Endothelial cell of umbilical vein (primary cell): Measurements from ENCODE around the gene INSRR. TPM values are rescaled to one million over a fixed set of nuclear protein-coding genes. Genes with fewer than 3 reads are reported as not detected.

Experiments used
- BruUV-seq: library from RNA; stranded (reverse); fragments of 400-500 nt; replicated peaks from 2 replicates; lab custom pipeline; 2021; lab: Mats Ljungman, UMichigan
- CTCF ChIA-PET: fragments of 300-600, 350-600 bp; sonication (Branson Sonifier 250); formaldehyde crosslinking; loops from one replicate; lab custom pipeline; 2021; ENCODE audit warnings: antibody characterized with exemption, inconsistent platforms; lab: Charles Lee
- POLR2A ChIA-PET: fragments of 300-600, 350-600 bp; sonication (Branson Sonifier 250); formaldehyde crosslinking; loops from one replicate; lab custom pipeline; 2021; ENCODE audit warnings: antibody characterized with exemption, inconsistent platforms; lab: Charles Lee
- DNase-seq: peaks from one replicate; pipeline ENCODE4 v3.0.0-alpha.2; 2011; ENCODE audit warnings: low read depth, low spot score
- FAIRE-seq: peaks from 2 replicates; lab custom pipeline; 2011; peaks lifted over from hg19 to GRCh38; lab: Jason Lieb, UNC
- H2AFZ ChIP-seq: 2 replicates; pipeline ENCODE4 v1.6.0; 2012; ENCODE audit warnings: low read depth, low read length, control low read depth, inconsistent platforms
- H3K27ac ChIP-seq: 2 replicates; pipeline ENCODE4 v1.5.1; 2011; ENCODE audit warnings: low read depth, mild to moderate bottlenecking, control low read depth, low read length, moderate library complexity; ENCODE audit not compliant: insufficient read depth
- H3K27me3 ChIP-seq, 2 experiments: 2 replicates each; pipeline versions ENCODE4 v1.6.0 to v1.6.1; 2011; ENCODE audit warnings: low read length in 2 of 2, mixed read lengths in 1 of 2; ENCODE audit not compliant: control insufficient read depth in 2 of 2, insufficient read depth in 2 of 2
- H3K36me3 ChIP-seq, 2 experiments: 2 replicates in 1 of 2; 3 replicates in 1 of 2; pipeline ENCODE4 v1.5.1; 2011; ENCODE audit warnings: low read length in 2 of 2, mild to moderate bottlenecking in 1 of 2, moderate library complexity in 1 of 2; ENCODE audit not compliant: control insufficient read depth in 2 of 2, insufficient read depth in 2 of 2; ENCODE audit errors: extremely low read depth in 1 of 2
- H3K4me1 ChIP-seq: 3 replicates; pipeline ENCODE4 v1.5.1; 2011; ENCODE audit warnings: mild to moderate bottlenecking, low read length; ENCODE audit not compliant: control insufficient read depth, insufficient read depth; ENCODE audit errors: extremely low read depth
- H3K4me2 ChIP-seq: 2 replicates; pipeline ENCODE4 v1.6.1; 2011; ENCODE audit warnings: low read length, control low read depth, mixed read lengths; ENCODE audit not compliant: insufficient read depth
- H3K4me3 ChIP-seq, 3 experiments: fragments of 200-600 bp in 1 of 3; sonication (generic), shearing (Covaris generic) in 1 of 3; replicated peaks in 1 of 3; 2 replicates each; pipeline ENCODE4 v1.5.1; 2011 to 2016; ENCODE audit warnings: control low read depth in 3 of 3, low read length in 3 of 3, mild to moderate bottlenecking in 2 of 3, inconsistent platforms in 1 of 3, low read depth in 1 of 3, moderate library complexity in 1 of 3; ENCODE audit not compliant: insufficient read depth in 1 of 3
- H3K79me2 ChIP-seq: 2 replicates; pipeline ENCODE4 v1.6.0; 2012; ENCODE audit warnings: low read length, inconsistent platforms; ENCODE audit not compliant: control insufficient read depth, insufficient read depth
- H3K9ac ChIP-seq: replicated peaks from 2 replicates; pipeline ENCODE3; 2011; ENCODE audit warnings: low read length, control low read depth; ENCODE audit not compliant: insufficient read depth; ENCODE audit errors: extremely low read depth
- H3K9me1 ChIP-seq: replicated peaks from 3 replicates; pipeline ENCODE4 v1.6.0; 2011; ENCODE audit warnings: mild to moderate bottlenecking, low read length; ENCODE audit not compliant: control insufficient read depth, insufficient read depth; ENCODE audit errors: extremely low read depth
- H3K9me3 ChIP-seq: replicated peaks from 2 replicates; pipeline ENCODE4 v1.5.1; 2012; ENCODE audit warnings: low read length, inconsistent platforms; ENCODE audit not compliant: control insufficient read depth, insufficient read depth
- H4K20me1 ChIP-seq: replicated peaks from 2 replicates; pipeline ENCODE3; 2011; ENCODE audit warnings: mild to moderate bottlenecking, low read length; ENCODE audit not compliant: control insufficient read depth, insufficient read depth; ENCODE audit errors: extremely low read depth
- CTCF ChIP-seq, 2 donors: IDR thresholded peaks; 1 replicate in 1 of 2; 2 replicates in 1 of 2; pipeline ENCODE4 v1.5.1; 2011; ENCODE audit warnings: low read length in 2 of 2, mild to moderate bottlenecking in 2 of 2, moderate library complexity in 2 of 2, control low read depth in 1 of 2, inconsistent platforms in 1 of 2, low read depth in 1 of 2; ENCODE audit not compliant: insufficient read depth in 1 of 2; ENCODE audit errors: extremely low read depth in 1 of 2
- EZH2 ChIP-seq: IDR thresholded peaks from 2 replicates; pipeline ENCODE4 v1.6.1; 2012; ENCODE audit warnings: borderline replicate concordance, low read depth, mild to moderate bottlenecking, moderate library complexity, low read length, inconsistent platforms; ENCODE audit not compliant: severe bottlenecking
- FOS ChIP-seq: IDR thresholded peaks from 2 replicates; pipeline ENCODE4 v1.6.1; 2011; ENCODE audit warnings: mild to moderate bottlenecking, low read length, moderate library complexity, borderline replicate concordance; ENCODE audit not compliant: insufficient read depth
- GATA2 ChIP-seq: IDR thresholded peaks from 2 replicates; pipeline ENCODE4 v1.7.0; 2011; ENCODE audit warnings: low read depth, mild to moderate bottlenecking, moderate library complexity, mixed read lengths, low read length; ENCODE audit not compliant: insufficient read length, insufficient read depth
- JUN ChIP-seq: IDR thresholded peaks from 2 replicates; pipeline ENCODE4 v1.6.1; 2011; ENCODE audit warnings: borderline replicate concordance, low read depth; ENCODE audit not compliant: insufficient read length, insufficient read depth
- MAX ChIP-seq: IDR thresholded peaks from 2 replicates; pipeline ENCODE4 v1.6.1; 2011; ENCODE audit not compliant: insufficient read depth, insufficient read length
- MYC ChIP-seq: IDR thresholded peaks from one replicate; pipeline ENCODE4 v1.6.1; 2011; ENCODE audit warnings: mild to moderate bottlenecking, low read depth, low read length
- POLR2A ChIP-seq: IDR thresholded peaks from 2 replicates; pipeline ENCODE4 v1.6.1; 2012; ENCODE audit warnings: low read depth, mild to moderate bottlenecking, control low read depth, low read length
- POLR2AphosphoS5 ChIP-seq: IDR thresholded peaks from 2 replicates; pipeline ENCODE4 v1.6.1; 2012; ENCODE audit warnings: low read depth, mild to moderate bottlenecking, control low read depth, low read length, moderate library complexity; ENCODE audit not compliant: insufficient read depth
- dilution Hi-C: fragments of 300-500 bp; cut with MboI; formaldehyde crosslinking; loops from one replicate; pipeline ENCODE4 v1.15.0; 2019; ENCODE audit warnings: low sequenced_read_pairs; ENCODE audit not compliant: extremely low pct_ligation_motif_present
- intact Hi-C: fragments of 100-400 bp; cut with micrococcal nuclease; formaldehyde crosslinking; loops from one replicate; pipeline ENCODE4 v1.10.0; 2022
- polyA plus RNA-seq, 4 experiments: library from polyadenylated mRNA; depleted of rRNA in 3 of 4; stranded (reverse) in 3 of 4; unstranded in 1 of 4; fragments of >200 nt; gene quantifications; 2 replicates each; pipeline versions ENCODE4 v1.2.1 to v1.2.3, GENCODE V29; 2011 to 2012; ENCODE audit warnings: missing spikeins in 1 of 4
- total RNA-seq: library from RNA; stranded (reverse); gene quantifications from 2 replicates; pipeline ENCODE4 v1.2.3, GENCODE V29; 2021

The INSRR gene
- total and polyA plus RNA-seq, 2 donors (not counting 3 experiments of a cell fraction or from before 2014, with no cell fraction given): not detected

- H3K27me3 ChIP-seq: no peaks in the 10 kb centered on the region
- no peaks in the 10 kb centered on the region for H3K9me1 ChIP-seq
- H3K9me3 ChIP-seq: no peaks in the 10 kb centered on the region
- ChIA-PET POLR2A (no interaction called here), CTCF (interaction anchor here (0.9 to 1.3 kb wide), 2 partner anchors 12 to 84 kb away, joined by 3 read pairs; no protein-coding TSS in a partner anchor)
- intact Hi-C loops: no loop called here
- no peak for DNase-seq
- no peak for FAIRE-seq
- TF ChIP-seq JUN (no peak), FOS (no peak), EZH2 (no peak), MYC (no peak), MAX (no peak), GATA2 (no peak), POLR2A (no peak), POLR2AphosphoS5 (no peak), CTCF (IDR thresholded peaks at IDR 0.05; ENCODE audit: extremely low read depth in 1 of 2, insufficient read depth in 1 of 2, low read depth in 1 of 2, low read length in 2 of 2) (no peak)
- no peak overlapping the region for H2AFZ ChIP-seq
- peaks cover 26% of the 10 kb centered on the region for H3K4me1 ChIP-seq
- no peaks in the 10 kb centered on the region for H3K79me2 ChIP-seq
- no peaks in the 10 kb centered on the region for H4K20me1 ChIP-seq
- dilution Hi-C loops: no loop called here
- H3K36me3 ChIP-seq: no peaks in the 10 kb centered on the region
- no peak overlapping the region for H3K9ac ChIP-seq
- BruUV-seq: no TSS peak
- no peak overlapping the region for H3K4me2 ChIP-seq
- H3K27ac ChIP-seq: no peak overlapping the region
- no peak overlapping the region for H3K4me3 ChIP-seq
These were observed 49.1 kb downstream of the INSRR start for GRCh38 chr1:156809711-156810366.
